Common myeloid progenitor, CD34-positive (primary cell): ENCODE measurements around the gene STON1.
"Not testable (repeated sequence)": the region's sequence is repeated elsewhere in the genome, so short reads cannot be mapped to it uniquely, and the experiment has no call there.

Source experiments
- CTCF ChIA-PET: fragments of 350-600 bp; sonication (Branson Sonifier 250); formaldehyde crosslinking; loops from one replicate; lab custom pipeline; 2021; ENCODE audit warnings: antibody characterized with exemption; lab: Charles Lee
- POLR2A ChIA-PET: fragments of 350-600 bp; sonication (Branson Sonifier 250); formaldehyde crosslinking; loops from one replicate; lab custom pipeline; 2021; ENCODE audit warnings: antibody characterized with exemption; lab: Charles Lee
- DNase-seq, 3 donors: peaks; one replicate each; pipeline versions ENCODE4 v3.0.0 to v3.0.0-alpha.2; 2013
- H3K27ac ChIP-seq, 2 experiments: 1 replicate in 1 of 2; 2 replicates in 1 of 2; pipeline ENCODE4 v1.7.0; 2013; ENCODE audit warnings: inconsistent platforms in 2 of 2, low read length in 2 of 2, mild to moderate bottlenecking in 2 of 2, low read depth in 1 of 2, moderate library complexity in 1 of 2; ENCODE audit not compliant: severe bottlenecking in 2 of 2, insufficient read depth in 1 of 2, poor library complexity in 1 of 2
- H3K27me3 ChIP-seq, 5 experiments: replicated peaks in 2 of 5; 1 replicate in 3 of 5; 2 replicates in 2 of 5; pipeline versions ENCODE4 v1.6.1 to v1.7.0; 2013; ENCODE audit warnings: low read length in 4 of 5, mild to moderate bottlenecking in 2 of 5, moderate library complexity in 2 of 5, inconsistent platforms in 1 of 5; ENCODE audit not compliant: insufficient read depth in 5 of 5, control insufficient read depth in 4 of 5
- H3K36me3 ChIP-seq, 4 experiments: 1 replicate in 2 of 4; 2 replicates in 2 of 4; pipeline versions ENCODE4 v1.6.1 to v1.7.0; 2013; ENCODE audit warnings: low read length in 3 of 4, control low read depth in 1 of 4, mild to moderate bottlenecking in 1 of 4; ENCODE audit not compliant: control insufficient read depth in 4 of 4, insufficient read depth in 4 of 4
- H3K4me1 ChIP-seq, 4 experiments: 1 replicate in 3 of 4; 2 replicates in 1 of 4; pipeline versions ENCODE4 v1.6.1 to v1.7.1; 2013; ENCODE audit warnings: low read length in 3 of 4, mild to moderate bottlenecking in 3 of 4, control low read depth in 1 of 4, inconsistent platforms in 1 of 4, moderate library complexity in 1 of 4; ENCODE audit not compliant: control insufficient read depth in 4 of 4, insufficient read depth in 4 of 4; ENCODE audit errors: control extremely low read depth in 1 of 4
- H3K4me3 ChIP-seq, 7 experiments: 1 replicate in 4 of 7; 2 replicates in 3 of 7; pipeline versions ENCODE4 v1.5.1 to v1.7.0; 2013; ENCODE audit warnings: mild to moderate bottlenecking in 7 of 7, low read length in 6 of 7, moderate library complexity in 6 of 7, inconsistent platforms in 2 of 7, low read depth in 2 of 7, control low read depth in 1 of 7; ENCODE audit not compliant: insufficient read depth in 4 of 7, control insufficient read depth in 1 of 7; ENCODE audit errors: extremely low read depth in 1 of 7
- H3K9me3 ChIP-seq, 5 experiments: 1 replicate in 4 of 5; 2 replicates in 1 of 5; pipeline versions ENCODE4 v1.6.1 to v1.7.1; 2013; ENCODE audit warnings: low read length in 4 of 5, mild to moderate bottlenecking in 2 of 5, inconsistent platforms in 1 of 5, low read depth in 1 of 5, moderate library complexity in 1 of 5; ENCODE audit not compliant: control insufficient read depth in 4 of 5, insufficient read depth in 2 of 5; ENCODE audit errors: control extremely low read depth in 1 of 5
- WGBS: methylation state at CpG from one replicate; pipeline ENCODE4 v1.1.5; 2013; ENCODE audit not compliant: insufficient coverage; 5-methylcytosine and 5-hydroxymethylcytosine counted together

STON1 gene

DNA sequence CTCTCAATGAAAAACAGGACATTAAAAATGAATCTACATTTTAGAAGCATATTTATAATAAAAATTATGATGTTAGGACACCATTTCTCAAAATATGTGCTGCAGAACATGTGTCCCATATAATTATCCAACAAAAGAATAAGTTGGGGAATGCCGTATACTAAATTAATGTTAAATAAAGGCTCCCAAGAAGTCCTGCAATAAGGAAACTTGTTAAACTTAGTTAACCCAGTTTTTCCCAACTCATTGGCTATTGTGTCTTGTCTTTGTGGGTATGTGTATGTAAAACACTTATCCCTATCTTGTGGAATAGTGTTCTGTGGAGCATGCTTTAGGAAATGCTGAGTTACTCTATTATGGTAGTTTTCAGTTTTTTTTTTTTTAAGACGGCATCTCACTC, 62.1 kb downstream of the STON1 start:
- POLR2A ChIA-PET: no interaction called here
- CTCF ChIA-PET: interaction anchor here (1.1 kb wide), 1 partner anchor 9 kb away, joined by 4 read pairs; no protein-coding TSS in a partner anchor
- Histone ChIP-seq H3K36me3 (no peaks in the 10 kb centered on the region), H3K27me3 (no peaks in the 10 kb centered on the region), H3K4me3 (no peak overlapping the region), H3K9me3 (no peaks in the 10 kb centered on the region), H3K27ac (no peak overlapping the region), H3K4me1 (peaks cover 0 to 3% (median 1%) of the 10 kb centered on the region in 4 experiments)
- no CpG with 5 or more reads among the region's 2 CpGs for WGBS
- no peak for DNase-seq

DNA sequence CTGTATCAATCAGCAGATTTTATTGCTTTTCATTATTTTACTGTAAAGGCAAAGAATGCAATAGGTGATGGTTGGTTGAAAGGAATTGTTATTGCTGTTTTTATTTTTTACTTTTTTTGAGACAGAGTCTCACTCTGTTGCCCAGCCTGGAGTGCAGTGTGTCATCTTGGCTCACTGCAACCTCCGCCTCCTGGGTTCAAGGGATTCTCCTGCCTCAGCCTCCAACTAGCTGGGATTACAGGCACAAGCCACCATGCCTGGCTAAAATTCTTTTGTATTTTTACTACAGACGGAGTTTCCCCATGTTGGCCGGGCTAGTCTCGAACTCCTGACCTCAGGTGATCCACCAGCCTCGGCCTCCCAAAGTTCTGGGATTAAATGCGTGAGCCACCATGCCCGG, 66.8 kb downstream of the STON1 start:
- H3K9me3 ChIP-seq, H3K4me3 ChIP-seq, H3K4me1 ChIP-seq, CTCF ChIA-PET, H3K27me3 ChIP-seq, H3K36me3 ChIP-seq, H3K27ac ChIP-seq, DNase-seq, POLR2A ChIA-PET: not testable (repeated sequence)
- 97% methylated on average over 5 of the region's 7 CpGs for WGBS

DNA sequence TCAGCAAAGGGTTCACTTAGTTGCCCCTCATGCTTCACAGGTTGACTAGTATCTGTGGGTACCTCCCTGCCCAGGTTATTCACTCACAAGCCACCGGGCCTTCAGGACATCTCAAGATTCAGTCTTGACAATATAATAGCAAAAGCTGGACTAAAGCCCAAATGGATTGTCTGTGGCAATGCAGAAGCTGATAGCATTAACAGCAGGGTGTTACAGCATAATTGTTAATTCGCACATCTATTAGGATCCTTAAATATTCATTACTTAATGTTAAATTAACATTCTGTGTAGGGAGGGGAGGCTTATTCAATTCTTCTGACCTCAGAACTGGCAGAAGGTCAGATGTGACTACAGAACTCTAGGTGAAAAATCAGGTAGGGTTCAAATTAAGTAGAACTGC, 67.5 kb downstream of the STON1 start:
- WGBS: 100% methylated on average over 1 of the region's 2 CpGs

GRCh38 chr2:48600204-48600813, 70.4 kb downstream of the STON1 start:
- ChIA-PET CTCF (interaction anchor here (1.1 to 1.7 kb wide), 5 partner anchors 8 to 23 kb away, joined by 3 to 6 read pairs (median 4); partner anchors contain the start of gene GTF2A1L), POLR2A (no interaction called here)
- Histone ChIP-seq H3K36me3 (no peaks in the 10 kb centered on the region), H3K27me3 (no peaks in the 10 kb centered on the region), H3K27ac (no peak overlapping the region), H3K9me3 (no peaks in the 10 kb centered on the region), H3K4me1 (no peaks in the 10 kb centered on the region), H3K4me3 (no peak overlapping the region)
- DNase-seq: peak; percentile 33 to 64 (median 48)
- 13% methylated on average over 3 of the region's 4 CpGs for WGBS

More for the DNA sequence above, 67.5 kb downstream of the STON1 start:
- CTCF ChIA-PET: interaction anchor here (1.2 kb wide), 1 partner anchor 9 kb away, joined by 3 read pairs; no protein-coding TSS in a partner anchor
- no peaks in the 10 kb centered on the region for H3K36me3 ChIP-seq
- H3K27ac ChIP-seq: no peak overlapping the region
- no peaks in the 10 kb centered on the region for H3K9me3 ChIP-seq
- H3K27me3 ChIP-seq: no peaks in the 10 kb centered on the region
- no peak overlapping the region for H3K4me3 ChIP-seq
- POLR2A ChIA-PET: no interaction called here
- no peak for DNase-seq
- no peaks in the 10 kb centered on the region for H3K4me1 ChIP-seq

DNA sequence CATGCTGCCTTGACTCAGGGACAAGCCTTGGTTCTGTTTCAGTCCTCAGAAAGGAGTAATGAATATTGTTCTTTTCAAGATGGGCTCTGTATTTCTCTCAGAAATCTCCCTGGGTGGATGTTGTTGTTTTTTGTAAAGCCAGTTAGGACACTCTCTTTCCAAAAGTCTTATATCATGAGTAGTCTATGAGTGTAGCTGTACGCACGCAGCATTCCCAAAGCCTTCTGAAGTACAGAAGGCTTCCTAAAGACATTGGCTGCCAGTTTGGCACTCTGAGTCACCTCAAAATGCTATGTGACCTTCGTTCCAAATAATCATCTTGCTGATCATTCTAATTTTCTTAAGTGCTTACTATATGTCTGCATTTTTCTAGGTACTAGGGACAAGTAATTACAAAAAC, 71.0 kb downstream of the STON1 start:
- 100% methylated on average over 2 of the region's 3 CpGs for WGBS
- CTCF ChIA-PET: interaction anchor here (1.1 to 1.7 kb wide), 5 partner anchors 9 to 22 kb away, joined by 3 to 6 read pairs (median 4); partner anchors contain the start of gene GTF2A1L
- POLR2A ChIA-PET: no interaction called here
- DNase-seq: no peak
- H3K4me3 ChIP-seq: no peak overlapping the region
- no peak overlapping the region for H3K27ac ChIP-seq
- no peaks in the 10 kb centered on the region for H3K36me3 ChIP-seq
- H3K4me1 ChIP-seq: no peaks in the 10 kb centered on the region
- no peaks in the 10 kb centered on the region for H3K9me3 ChIP-seq
- H3K27me3 ChIP-seq: no peaks in the 10 kb centered on the region

DNA sequence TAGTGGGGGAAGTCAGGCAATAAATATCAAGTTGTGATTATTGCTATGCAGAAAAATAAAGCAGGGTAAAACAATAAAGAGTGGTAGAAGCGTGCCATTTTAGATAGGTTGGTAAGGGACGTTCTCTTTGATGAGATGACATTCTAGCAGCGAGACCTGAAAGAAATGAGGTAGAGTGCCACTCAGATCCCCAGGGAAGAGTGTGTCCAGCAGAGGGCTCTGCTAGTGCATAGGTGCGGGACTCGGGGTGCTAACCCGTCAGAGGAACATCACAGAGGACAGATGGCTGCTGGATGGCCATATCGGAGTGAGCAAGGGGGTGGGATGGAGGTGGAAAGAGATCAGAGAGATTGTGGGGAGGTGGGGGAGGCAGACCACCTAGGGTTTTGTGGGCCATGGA, 71.4 kb downstream of the STON1 start:
- WGBS: 46% methylated on average over 6 of the region's 7 CpGs

GRCh38 chr2:48605482-48606175, 75.7 kb downstream of the STON1 start:
- Histone ChIP-seq H3K27ac (peak overlapping the region in 1 of 2 experiments; percentile 27), H3K36me3 (no peaks in the 10 kb centered on the region), H3K4me3 (no peak overlapping the region), H3K9me3 (no peaks in the 10 kb centered on the region), H3K4me1 (no peaks in the 10 kb centered on the region), H3K27me3 (no peaks in the 10 kb centered on the region)
- CTCF ChIA-PET: no interaction called here
- POLR2A ChIA-PET: no interaction called here
- peak; percentile 70 to 93 (median 79) for DNase-seq
- no CpG with 5 or more reads among the region's 5 CpGs for WGBS

More for the DNA sequence above, 71.4 kb downstream of the STON1 start:
- CTCF ChIA-PET: interaction anchor here (1.4 to 1.7 kb wide), 3 partner anchors 9 to 17 kb away, joined by 4 to 6 read pairs (median 4); partner anchors contain the start of gene GTF2A1L
- POLR2A ChIA-PET: no interaction called here
- no peaks in the 10 kb centered on the region for H3K27me3 ChIP-seq
- no peaks in the 10 kb centered on the region for H3K9me3 ChIP-seq
- H3K27ac ChIP-seq: no peak overlapping the region
- no peaks in the 10 kb centered on the region for H3K4me1 ChIP-seq
- no peak overlapping the region for H3K4me3 ChIP-seq
- peak; percentile 21 to 23 (median 21) for DNase-seq
- no peaks in the 10 kb centered on the region for H3K36me3 ChIP-seq
